NCI-H345 treated with DMSO at 0.1 percent for 48 hours (cell line): ENCODE results near the gene SIGLEC11.
"Not testable (repeated sequence)": the region's sequence is repeated elsewhere in the genome, so short reads cannot be mapped to it uniquely, and the experiment has no call there.

Experiments used
- DNase-seq: peaks from one replicate; lab custom pipeline; 2025; ENCODE audit not compliant: unreplicated experiment; lab: John Stamatoyannopoulos, UW

The SIGLEC11 gene

DNA sequence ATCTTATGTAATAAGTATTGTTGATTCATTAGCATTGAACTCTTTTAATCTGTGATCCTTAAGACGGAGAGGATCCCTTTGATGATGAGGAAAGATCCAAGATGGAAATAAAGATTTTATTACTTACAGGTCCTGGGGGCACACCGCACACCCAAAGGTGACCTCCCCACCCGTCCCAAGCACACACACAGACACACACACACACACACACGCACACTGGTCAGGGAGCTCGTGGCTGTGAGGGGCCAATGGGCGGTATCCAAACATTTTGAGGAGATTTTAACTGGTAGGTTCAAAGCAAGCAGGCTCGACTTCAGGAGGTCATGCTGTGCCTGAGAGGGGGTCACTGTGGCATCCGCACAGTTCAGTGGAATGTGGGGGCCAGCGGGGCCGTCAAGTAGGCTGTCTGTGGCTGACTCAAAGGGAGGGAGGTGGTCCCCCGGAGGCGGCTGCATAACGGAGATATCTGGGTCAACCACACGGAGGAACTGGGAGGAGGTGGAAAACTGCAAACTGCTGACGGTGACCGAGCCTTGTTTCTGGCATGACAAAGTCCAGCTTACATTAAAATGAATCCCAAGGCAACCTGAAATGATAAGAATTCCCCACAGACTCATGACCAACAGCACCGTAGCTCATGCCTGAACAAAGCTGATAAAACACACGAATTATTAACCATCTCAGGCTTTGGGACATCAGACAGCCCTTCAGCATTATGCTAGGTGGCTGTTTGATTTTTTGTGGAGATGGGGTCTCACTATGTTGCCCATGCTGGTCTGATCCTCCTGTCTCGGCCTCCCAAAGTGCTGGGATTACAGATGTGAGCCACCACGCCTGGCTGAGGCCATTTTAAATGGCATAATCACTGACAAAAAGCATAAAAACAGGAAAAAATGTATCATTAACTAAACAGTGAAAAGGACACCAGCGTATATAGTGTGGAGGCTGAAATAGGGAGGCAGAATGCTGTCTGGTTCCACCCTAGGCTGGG lies 20.9 kb upstream of the SIGLEC11 start:
- no peak for DNase-seq

DNA sequence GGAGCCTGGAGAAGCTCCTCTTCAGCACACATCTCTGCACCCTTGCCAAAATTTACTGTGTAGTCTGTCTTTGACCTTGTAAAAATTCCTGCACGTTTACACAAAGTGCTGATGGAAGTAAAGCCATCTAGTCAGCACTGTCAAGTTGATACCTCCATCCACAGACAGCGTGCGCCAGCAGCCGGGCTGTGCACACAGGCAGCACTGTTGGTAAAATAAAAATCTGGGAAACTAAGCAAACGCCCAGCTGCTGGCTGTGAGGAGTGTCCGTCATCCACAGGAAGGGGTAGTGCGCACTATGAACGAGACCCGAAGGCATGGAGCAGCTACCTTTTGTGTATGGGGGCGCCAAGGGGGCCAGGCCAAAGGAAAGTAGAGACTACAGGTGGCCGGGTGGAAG lies 17.4 kb upstream of the SIGLEC11 start:
- DNase-seq: no peak

DNA sequence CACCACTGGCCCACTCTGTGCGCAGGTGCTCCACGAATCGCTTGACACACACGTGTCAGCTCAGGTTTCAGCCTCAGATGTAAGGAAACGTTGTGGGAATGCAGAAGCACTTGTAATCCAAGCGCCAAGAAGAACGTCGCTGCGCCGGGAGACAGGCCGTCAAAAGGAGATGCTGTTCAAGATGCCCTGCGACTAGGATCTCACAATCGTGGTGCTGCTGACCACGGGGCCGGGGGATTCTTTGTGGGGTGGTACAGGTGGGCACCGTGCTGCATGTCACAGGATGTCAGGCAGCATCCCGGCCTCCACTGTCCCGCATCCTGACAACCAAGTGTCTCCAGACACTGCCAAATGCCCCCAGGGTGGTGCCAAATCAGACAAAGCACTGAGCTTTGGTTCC lies 16.9 kb upstream of the SIGLEC11 start:
- no peak for DNase-seq

DNA sequence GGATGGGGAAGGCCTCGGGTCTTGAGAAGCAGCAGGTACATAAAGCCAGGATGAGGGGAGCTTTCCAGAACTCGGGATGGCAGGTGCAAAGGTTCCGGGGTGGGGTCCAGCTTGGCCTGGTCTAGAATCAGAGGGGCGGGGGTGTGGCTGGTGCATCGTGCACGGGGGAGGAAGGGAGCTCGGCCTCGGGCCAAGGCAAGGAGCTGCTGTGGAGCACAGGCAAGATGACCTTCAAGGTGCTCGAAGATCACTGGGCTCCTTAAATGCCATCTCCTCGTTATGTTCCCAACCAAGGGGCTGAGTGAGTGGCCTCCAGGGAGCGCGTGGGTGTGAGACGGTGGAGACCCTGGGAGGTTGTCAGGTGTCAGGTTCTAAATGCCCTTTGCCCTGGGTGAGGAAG lies 16.1 kb upstream of the SIGLEC11 start:
- DNase-seq: no peak

DNA sequence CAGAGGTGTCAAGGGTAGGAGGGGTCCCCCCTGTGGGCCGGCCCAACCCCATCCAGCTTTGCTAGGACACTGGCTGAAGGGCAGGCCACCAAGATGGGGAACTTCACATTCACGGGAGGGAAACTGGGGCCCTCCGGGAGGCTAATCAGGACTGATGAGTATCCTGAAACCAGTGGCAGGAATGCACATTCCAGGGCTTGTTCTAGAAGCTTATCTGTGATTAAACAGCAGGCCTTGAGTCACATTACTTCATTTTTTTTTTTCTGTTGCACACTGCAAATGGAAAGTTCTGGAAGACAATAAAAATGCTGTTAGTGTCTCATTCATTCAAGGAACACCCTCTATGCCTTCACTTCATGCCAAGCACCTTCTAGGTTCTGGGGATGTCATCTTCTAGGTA lies 15.5 kb upstream of the SIGLEC11 start:
- DNase-seq: no peak

DNA sequence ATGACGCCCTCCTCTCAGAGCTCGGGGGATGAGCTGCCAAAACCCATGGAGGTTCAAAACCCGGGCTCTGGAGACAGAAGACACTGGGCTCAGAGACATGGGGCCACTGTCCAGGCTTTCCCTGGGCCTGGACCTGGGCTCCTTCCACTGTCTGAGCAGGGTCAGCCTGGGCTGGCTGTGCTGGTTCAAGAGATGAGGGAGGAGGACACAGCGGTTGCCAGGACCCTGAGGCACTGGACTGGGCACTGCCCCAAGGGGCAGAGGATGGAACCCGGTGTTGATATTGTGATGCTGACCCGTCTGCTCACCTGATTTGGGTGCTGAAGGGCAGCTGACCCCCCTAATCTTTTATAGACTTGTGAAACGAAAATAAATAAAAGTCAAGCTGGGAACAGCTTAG lies 14.1 kb upstream of the SIGLEC11 start:
- DNase-seq: no peak

DNA sequence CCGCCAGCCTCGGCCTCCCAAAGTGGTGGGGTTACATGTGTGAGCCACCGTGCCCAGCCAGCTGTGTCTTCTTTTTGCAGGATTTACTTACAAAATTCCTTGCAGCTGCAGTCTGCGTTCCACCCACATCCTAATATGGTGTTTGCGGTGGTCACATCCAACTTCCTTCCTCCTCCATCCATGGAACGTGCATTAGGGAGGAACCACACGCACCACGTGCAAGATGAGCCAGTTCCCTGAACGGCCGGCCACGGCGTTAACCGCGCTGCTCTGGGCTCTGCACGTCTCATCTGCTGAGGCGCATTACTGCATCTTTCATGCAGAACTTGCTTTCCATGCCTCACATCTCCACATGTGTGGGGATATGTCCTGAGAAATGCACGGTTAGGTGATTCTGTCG lies 13.0 kb upstream of the SIGLEC11 start:
- DNase-seq: no peak

DNA sequence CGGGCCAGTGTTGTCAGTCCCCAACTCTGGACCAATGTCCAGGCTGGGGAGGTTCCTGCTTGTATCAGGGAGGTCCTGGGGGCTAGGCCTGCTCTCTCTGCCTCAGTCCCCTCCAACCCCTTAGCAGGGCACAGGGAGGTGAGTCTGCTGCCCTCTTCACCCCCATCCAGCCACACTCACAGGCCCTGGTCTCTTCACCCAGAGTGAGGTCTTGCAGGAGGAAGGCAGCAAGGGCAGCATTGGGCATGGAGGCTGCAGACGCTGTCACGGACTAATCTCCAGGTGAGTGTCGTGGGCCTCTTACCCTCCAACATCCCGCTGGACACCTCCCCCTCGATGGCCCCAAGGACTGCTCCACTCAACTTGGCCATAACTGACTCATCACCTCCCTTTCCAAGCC lies 11.9 kb upstream of the SIGLEC11 start:
- no peak for DNase-seq

DNA sequence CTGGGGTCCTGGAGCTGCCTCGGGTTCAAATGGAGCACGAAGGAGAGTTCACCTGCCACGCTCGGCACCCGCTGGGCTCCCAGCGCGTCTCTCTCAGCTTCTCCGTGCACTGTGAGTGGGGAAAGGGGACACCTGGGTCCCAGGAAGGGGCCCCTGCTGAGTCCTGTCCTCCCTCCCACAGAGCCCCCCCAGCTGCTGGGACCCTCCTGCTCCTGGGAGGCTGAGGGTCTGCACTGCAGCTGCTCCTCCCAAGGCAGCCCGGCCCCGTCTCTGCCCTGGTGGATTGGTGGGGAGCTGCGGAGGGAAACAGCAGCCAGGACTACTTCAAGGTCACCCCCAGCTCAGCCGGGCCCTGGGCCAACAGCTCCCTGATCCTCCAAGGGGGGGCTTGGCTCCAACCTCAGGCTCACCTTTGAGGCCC lies 11.0 kb upstream of the SIGLEC11 start:
- DNase-seq: no peak

DNA sequence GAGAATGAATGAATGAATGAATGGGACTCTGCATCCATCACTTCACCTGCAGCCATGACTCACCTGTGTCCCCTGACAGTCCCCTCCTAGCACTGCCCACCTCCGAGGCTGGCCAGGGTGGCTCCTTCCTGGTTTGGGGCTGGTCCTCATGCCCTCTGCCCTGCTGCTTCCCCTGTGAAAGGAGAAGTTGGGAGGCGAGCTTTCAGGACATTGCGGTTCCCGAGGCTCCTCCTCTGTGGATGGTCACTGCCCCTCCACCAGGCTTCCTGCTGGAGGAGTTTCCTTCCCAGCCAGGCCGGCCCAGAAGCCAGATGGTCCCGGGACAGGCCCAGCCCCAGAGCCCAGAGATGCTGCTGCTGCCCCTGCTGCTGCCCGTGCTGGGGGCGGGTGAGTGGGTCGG lies 8.4 kb upstream of the SIGLEC11 start:
- DNase-seq: not testable (repeated sequence)

DNA sequence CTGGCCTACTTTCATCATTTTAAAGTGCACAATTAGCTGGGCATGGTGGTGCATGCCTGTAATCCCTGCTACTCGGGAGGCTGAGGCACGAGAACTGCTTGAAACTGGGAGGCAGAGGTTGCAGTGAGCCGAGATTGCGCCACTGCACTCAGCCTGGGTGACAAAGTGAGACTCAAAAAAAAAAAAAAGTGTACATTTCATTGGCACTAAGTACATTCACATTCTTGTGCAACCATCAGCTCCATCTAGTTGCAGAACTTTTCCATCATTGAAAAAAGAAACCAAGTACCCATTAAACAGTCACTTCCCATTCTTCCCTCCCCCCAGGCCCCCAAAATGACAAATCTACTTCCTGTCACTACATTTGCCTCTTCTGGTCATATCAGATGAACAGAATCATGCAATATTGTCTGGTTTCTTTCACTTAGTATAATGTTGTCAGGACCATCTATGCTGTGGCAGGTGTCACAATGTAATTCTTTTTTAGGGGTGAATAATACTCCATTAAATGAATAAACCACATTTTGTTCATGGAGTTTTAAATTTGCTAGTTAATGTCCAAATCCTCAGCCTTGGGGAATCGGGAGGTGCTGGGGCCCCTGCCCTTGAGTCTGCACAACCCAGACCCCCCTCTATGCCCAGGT lies 7.4 kb upstream of the SIGLEC11 start:
- no peak for DNase-seq

DNA sequence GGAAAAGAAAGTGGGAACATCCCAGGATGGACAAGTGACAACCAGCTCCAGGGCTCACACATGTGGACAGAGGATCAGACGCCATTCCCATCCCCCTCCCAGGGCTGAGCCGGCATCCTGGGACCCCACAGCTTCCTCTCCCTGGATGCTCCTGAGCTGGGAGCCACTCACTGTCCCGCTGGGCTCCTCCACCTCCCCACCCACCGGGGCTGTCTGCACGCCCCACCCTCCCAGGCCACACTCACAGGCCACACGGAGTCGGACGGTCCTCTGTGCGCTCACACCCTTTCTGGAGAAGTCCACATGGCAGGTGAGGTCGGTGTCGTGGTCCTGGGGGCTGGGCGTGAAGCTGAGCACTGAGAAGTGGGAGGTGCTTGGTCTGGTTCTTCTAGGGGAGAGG lies 1.1 kb downstream of the SIGLEC11 start:
- DNase-seq: not testable (repeated sequence)

DNA sequence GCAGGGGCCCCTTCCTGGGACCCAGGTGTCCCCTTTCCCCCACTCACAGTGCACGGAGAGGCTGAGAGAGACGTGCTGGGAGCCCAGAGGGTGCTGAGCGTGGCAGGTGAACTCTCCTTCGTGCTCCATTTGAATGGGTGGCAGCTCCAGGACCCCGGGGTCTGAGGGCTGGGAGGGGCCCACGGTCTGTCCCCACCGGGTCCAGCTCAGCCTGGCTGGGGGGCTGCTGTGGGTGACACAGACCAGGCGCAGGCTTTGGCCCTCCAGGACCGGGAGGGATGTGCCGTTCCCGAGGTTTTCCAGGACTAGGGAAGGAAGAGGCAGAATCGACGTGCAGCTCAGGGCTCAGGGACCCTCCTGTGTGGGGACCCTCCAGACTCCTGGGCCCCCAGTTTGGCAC lies 2.4 kb downstream of the SIGLEC11 start:
- not testable (repeated sequence) for DNase-seq

DNA sequence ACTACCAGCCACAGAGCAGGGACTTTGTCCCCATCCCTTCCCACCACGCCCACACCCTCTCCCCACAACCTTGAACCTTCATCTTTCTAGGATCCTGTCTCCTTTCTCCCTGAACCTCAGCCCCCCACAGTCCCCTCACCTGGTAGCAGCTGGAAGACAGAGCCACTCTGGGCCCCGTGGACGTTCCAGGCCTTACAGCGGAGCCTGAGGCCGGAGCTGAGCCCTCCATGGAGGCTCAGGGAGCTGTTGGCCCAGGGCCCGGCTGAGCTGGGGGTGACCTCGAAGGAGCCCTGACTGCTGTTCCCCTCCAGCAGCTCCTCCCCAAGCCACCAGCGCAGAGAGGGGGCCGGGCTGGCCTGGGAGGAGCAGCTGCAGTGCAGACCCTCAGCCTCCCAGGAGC lies 2.8 kb downstream of the SIGLEC11 start:
- not testable (repeated sequence) for DNase-seq

DNA sequence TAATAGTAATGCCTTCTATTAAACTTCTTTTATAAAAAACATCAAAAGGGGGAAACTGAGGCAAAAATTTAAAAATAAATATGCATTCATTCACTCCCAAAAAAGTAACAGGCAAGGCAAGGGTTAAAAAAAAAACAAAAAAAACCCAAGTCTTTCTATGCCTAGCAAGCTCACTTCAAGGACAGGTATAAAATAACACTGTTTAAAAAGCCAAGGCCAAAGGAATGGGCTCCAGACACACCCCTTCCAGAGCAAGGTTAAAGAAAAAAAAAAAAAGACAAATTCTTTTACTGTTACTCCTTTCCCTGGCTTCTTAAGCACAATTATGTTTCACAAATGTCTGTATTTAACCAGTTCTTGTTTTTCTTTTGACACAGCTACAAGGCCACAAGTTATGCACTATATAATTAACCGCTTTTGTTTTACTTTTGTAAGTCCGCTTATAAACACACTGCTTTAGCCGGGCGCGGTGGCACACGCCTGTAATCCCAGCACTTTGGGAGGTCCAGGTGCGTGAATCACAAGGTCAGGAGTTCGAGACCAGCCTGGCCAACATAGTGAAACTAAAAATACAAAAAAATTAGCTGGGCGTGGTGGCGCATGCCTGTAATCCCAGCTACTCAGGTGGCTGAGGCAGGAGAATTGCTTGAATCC lies 3.6 kb downstream of the SIGLEC11 start:
- no peak for DNase-seq

DNA sequence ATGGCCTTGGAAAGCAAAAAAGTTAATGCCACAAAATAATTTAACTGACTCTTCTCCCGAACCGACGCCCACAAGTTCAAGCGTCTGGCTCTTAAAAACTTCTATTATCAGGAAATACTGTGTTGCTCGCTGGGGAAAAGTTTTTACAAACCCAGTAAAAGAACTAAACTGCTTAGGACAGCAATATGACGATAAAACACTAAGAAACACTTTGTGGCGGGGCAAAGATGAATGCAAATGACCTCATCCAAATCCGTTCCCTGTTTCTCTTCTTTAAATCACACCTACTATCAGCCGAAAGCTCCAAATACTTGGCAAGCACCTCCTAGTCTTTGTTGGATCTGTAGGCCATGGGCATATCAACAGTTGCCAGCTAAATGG lies 4.9 kb downstream of the SIGLEC11 start:
- DNase-seq: no peak

DNA sequence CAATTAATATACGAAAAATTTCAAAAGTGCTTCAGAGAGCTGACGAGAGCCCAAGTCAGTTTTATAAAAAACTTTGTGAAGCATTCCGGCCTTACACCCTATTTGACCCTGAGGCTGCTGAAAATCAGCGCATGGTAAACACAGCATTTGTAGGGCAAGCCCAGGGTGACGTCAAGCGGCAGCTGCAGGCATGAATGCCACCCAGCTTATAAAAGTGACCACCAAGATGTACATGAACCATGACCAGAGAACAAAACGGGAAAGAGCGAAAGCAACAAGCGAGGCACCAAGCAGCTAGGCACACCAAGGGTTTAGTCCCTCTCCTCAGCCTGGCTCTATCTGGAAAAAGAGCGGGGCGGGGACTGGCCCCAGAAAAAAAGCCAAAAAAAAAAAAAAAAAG lies 6.0 kb downstream of the SIGLEC11 start:
- DNase-seq: no peak

DNA sequence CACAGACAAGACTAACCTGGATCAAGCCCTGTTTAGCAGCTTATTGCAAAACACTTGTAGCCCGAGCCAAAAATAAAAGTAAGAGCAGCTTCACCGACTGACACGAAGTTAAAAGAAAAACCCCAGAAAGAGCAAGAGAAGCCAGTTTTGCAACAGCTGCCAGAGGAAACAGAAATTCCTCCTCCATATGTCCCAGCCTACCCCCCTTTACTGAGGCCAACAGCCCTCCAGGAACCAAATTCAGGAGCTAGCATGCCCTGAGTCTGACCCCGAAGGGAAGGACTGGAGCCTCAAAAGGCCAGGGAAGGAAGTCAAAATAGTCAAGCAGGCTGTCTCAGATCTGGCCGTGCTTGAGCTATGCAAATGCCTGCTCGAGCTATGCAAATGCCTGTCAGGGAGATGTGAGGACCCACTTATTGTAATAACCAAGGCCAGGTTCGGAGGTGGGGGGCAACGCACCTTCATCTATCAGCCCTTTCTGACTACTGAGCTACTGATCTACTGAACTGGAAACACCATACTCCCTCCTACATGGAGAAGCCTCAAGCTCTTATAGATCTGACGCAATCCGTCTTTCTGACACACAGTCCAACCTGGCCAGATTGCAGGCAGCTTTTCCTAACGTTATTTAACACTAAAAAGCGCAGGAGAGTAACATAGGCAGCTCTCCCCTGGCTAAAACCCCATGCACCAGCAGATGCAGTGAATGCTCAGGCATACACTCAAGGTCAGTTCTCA lies 6.7 kb downstream of the SIGLEC11 start:
- DNase-seq: no peak

DNA sequence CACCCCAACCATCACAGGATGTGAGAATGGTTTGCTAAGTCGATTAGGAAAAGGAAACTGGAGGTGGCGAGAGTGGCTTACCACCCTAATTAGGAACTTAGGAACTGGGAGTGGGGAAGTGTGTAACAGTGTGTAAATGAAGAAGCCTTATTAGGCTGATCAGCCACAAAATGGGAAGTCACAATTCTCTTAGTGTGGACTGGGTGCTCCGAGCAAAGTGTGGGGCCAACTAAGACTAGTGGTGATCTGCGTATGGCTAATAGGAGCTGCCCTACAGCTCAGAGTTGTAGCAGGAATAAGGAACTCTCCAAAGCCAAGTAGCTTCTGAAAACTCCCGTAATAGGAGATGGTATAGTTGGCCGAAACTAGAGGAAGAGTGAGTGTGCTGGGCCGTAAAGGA lies 7.6 kb downstream of the SIGLEC11 start:
- DNase-seq: no peak

DNA sequence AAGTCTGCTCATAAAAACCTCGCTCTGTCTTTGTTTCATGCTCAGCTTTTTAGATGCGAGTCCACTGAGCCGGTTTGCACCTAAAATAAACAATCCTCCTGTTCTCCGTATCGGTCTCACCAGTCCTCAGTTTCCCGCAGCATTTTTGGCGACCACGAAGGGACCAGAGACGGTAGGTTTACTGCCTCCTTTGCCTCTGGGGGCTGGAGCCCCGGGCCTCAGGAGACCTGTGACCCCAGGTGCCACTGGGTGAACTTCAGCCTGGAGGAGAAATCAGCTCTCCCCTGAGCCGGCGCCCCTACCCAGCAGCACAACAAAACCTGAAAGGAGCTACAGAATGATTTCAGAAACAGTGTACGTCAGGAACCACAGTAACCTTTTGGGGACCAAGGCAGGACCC lies 8.1 kb downstream of the SIGLEC11 start:
- DNase-seq: no peak

DNA sequence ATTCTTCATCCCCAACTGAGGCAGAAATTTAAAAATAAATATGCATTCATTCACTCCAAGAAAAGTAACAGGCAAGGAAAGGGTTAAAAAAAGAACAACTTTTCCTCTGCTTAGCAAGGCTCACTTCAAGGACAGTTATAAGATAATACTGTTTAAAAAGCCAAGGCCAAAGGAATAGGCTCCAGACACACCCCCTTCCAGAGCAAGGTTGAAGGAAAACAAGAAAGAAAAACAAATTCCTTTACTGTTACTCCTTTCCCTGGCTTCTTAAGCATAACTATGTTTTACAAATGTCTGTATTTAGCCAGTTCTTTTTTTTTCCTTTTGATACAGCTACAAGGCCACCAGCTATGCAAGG lies 8.5 kb downstream of the SIGLEC11 start:
- DNase-seq: no peak
